HL-60 (cell line): Measurements from ENCODE around the gene VRK3.

Experiments used
- CTCF ChIP-seq: IDR thresholded peaks from one replicate; pipeline ENCODE4 v1.5.1; 2011; ENCODE audit warnings: low read length, control low read depth, inconsistent platforms; ENCODE audit not compliant: insufficient read depth
- GABPA ChIP-seq: IDR thresholded peaks from 2 replicates; pipeline ENCODE4 v1.6.1; 2012; ENCODE audit warnings: low read depth
- POLR2AphosphoS5 ChIP-seq: IDR thresholded peaks from 2 replicates; pipeline ENCODE4 v1.6.1; 2012; ENCODE audit warnings: low read depth
- REST ChIP-seq: IDR thresholded peaks from 2 replicates; pipeline ENCODE4 v1.6.1; 2012; ENCODE audit warnings: low read depth; ENCODE audit not compliant: insufficient replicate concordance

- no peak for TF ChIP-seq CTCF
- TF ChIP-seq POLR2AphosphoS5 = no peak
- no peak for TF ChIP-seq REST
- no peak for TF ChIP-seq GABPA
Observed at GRCh38 chr19:49977881-49978280, 47.3 kb downstream of the VRK3 start.
